Measurements from ENCODE around the gene YWHAB.

DNA sequence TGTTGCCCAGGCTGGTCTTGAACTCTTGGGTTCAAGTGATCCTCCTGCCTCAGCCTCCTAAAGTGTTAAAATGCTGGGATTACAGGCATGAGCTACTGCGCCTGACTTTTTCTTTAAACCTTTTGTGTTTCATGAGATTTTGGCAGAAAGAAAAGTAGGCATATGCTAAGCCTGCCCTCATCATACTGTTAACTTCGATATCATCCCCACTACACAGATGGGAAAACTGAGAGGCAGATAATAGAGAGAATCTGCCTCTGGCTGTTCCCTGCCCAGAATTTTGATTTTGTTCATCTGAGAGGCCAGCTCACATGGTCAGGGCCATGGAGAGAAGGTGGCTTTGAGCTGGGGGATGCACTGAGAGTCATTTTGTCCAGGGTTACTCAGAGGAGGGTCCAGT is 31.9 kb downstream of the YWHAB start:
- TF ChIP-seq E2F4 (CRISPR knock-in tag; IDR thresholded peaks at IDR 0.05; ENCODE audit: borderline replicate concordance, low read depth) (no peak), CREB1 (CRISPR knock-in tag; IDR thresholded peaks at IDR 0.05) (no peak)
- TF ChIP-seq, protein P1, sequence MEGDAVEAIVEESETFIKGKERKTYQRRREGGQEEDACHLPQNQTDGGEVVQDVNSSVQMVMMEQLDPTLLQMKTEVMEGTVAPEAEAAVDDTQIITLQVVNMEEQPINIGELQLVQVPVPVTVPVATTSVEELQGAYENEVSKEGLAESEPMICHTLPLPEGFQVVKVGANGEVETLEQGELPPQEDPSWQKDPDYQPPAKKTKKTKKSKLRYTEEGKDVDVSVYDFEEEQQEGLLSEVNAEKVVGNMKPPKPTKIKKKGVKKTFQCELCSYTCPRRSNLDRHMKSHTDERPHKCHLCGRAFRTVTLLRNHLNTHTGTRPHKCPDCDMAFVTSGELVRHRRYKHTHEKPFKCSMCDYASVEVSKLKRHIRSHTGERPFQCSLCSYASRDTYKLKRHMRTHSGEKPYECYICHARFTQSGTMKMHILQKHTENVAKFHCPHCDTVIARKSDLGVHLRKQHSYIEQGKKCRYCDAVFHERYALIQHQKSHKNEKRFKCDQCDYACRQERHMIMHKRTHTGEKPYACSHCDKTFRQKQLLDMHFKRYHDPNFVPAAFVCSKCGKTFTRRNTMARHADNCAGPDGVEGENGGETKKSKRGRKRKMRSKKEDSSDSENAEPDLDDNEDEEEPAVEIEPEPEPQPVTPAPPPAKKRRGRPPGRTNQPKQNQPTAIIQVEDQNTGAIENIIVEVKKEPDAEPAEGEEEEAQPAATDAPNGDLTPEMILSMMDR (IDR thresholded peaks at IDR 0.05): no peak

All from WTC11 (cell line).